HepG2 (cell line): ENCODE measurements around the gene EXPH5. TPM values are rescaled to one million over a fixed set of nuclear protein-coding genes. Genes with fewer than 3 reads are reported as not detected.

ENCODE experiments used
- ATAC-seq: fragments of 200-7000 bp; cut with Tn5 transposase; 3 replicates; pipeline ENCODE4 v1.9.1; 2020; ENCODE audit warnings: mild to moderate bottlenecking, moderate library complexity
- BruUV-seq: library from RNA; stranded (reverse); fragments of 400-500 nt; replicated peaks from 2 replicates; lab custom pipeline; 2021; lab: Mats Ljungman, UMichigan
- CTCF ChIA-PET: fragments of 300-600 bp; formaldehyde crosslinking; extraction: SDS; loops from one replicate; lab custom pipeline; 2021; ENCODE audit warnings: low total read pairs, inconsistent platforms, low intra/inter-chr PET ratio; lab: Yijun Ruan, JAX
- POLR2A ChIA-PET: fragments of 350-600 bp; sonication (Branson Sonifier 250); formaldehyde crosslinking; loops from one replicate; lab custom pipeline; 2020; ENCODE audit warnings: antibody characterized with exemption, inconsistent platforms; lab: Yijun Ruan, JAX
- DNase-seq: peaks from one replicate; pipeline ENCODE4 v3.0.0-alpha.2; 2015; ENCODE audit warnings: low spot score
- FAIRE-seq: peaks from 3 replicates; lab custom pipeline; 2011; peaks lifted over from hg19 to GRCh38; lab: Jason Lieb, UNC
- H2AFZ ChIP-seq: one replicate; pipeline ENCODE4 v1.6.1; 2011; ENCODE audit warnings: low read length, inconsistent platforms
- H3K27ac ChIP-seq: fragments of 300-600 bp; 3 replicates; pipeline ENCODE4 v1.8.0; 2011; ENCODE audit warnings: mixed run types, mild to moderate bottlenecking, mixed read lengths, low read length, inconsistent platforms; ENCODE audit not compliant: insufficient read depth; ENCODE audit errors: extremely low read length
- H3K27me3 ChIP-seq, 2 experiments: fragments of 200-600 bp in 1 of 2; 2 replicates in 1 of 2; 3 replicates in 1 of 2; pipeline versions ENCODE4 v1.6.0 to v1.8.0; 2011; ENCODE audit warnings: low read length in 2 of 2, mild to moderate bottlenecking in 2 of 2, moderate library complexity in 2 of 2, inconsistent platforms in 1 of 2; ENCODE audit not compliant: insufficient read depth in 2 of 2, control insufficient read depth in 1 of 2
- H3K36me3 ChIP-seq, 2 experiments: fragments of 200-600 bp in 1 of 2; replicated peaks in 1 of 2; 2 replicates in 1 of 2; 3 replicates in 1 of 2; pipeline versions ENCODE4 v1.5.1 to v1.8.0; 2011; ENCODE audit warnings: low read length in 2 of 2, inconsistent platforms in 1 of 2; ENCODE audit not compliant: insufficient read depth in 2 of 2, control insufficient read depth in 1 of 2
- H3K4me1 ChIP-seq: 2 replicates; pipeline ENCODE4 v1.5.1; 2012; ENCODE audit warnings: low read length, inconsistent platforms; ENCODE audit not compliant: insufficient read depth
- H3K4me2 ChIP-seq: 2 replicates; pipeline ENCODE4 v1.6.0; 2011; ENCODE audit warnings: low read depth, low read length, inconsistent platforms
- H3K4me3 ChIP-seq, 3 experiments: fragments of 200-600 bp in 1 of 3; sonication (generic), shearing (Covaris generic) in 1 of 3; replicated peaks in 1 of 3; 2 replicates each; pipeline ENCODE4 v1.5.1; 2011 to 2016; ENCODE audit warnings: low read length in 3 of 3, inconsistent platforms in 2 of 3, low read depth in 2 of 3, mild to moderate bottlenecking in 2 of 3, control low read depth in 1 of 3, mixed read lengths in 1 of 3; ENCODE audit not compliant: insufficient read depth in 1 of 3
- H3K79me2 ChIP-seq: one replicate; pipeline ENCODE4 v1.6.1; 2011; ENCODE audit warnings: low read length, inconsistent platforms; ENCODE audit not compliant: insufficient read depth
- H3K9ac ChIP-seq: 2 replicates; pipeline ENCODE4 v1.6.0; 2011; ENCODE audit warnings: mild to moderate bottlenecking, low read depth, low read length, inconsistent platforms; ENCODE audit not compliant: insufficient read depth
- H3K9me3 ChIP-seq: 2 replicates; pipeline ENCODE4 v1.5.1; 2012; ENCODE audit warnings: mild to moderate bottlenecking, low read length
- H4K20me1 ChIP-seq: 2 replicates; pipeline ENCODE4 v1.6.0; 2011; ENCODE audit warnings: inconsistent platforms, mild to moderate bottlenecking, low read length, moderate library complexity; ENCODE audit not compliant: insufficient read depth
- ASH2L ChIP-seq: fragments of 300-600, 200-600 bp; sonication (generic); IDR thresholded peaks from 2 replicates; pipeline ENCODE4 v1.7.0; 2017; ENCODE audit warnings: low read depth, mild to moderate bottlenecking, moderate library complexity, mixed read lengths, low read length; ENCODE audit not compliant: insufficient read length
- HIVEP1 ChIP-seq: sonication (generic); formaldehyde crosslinking; IDR thresholded peaks from 2 replicates; pipeline ENCODE4 v1.4.0; 2020; ENCODE audit warnings: mild to moderate bottlenecking, missing genetic modification reagents
- IRF2 ChIP-seq: IDR thresholded peaks from 2 replicates; pipeline ENCODE4 v1.6.1; 2018; ENCODE audit warnings: missing genetic modification reagents, missing compliant biosample characterization
- PTBP1 ChIP-seq: fragments of 200-400 bp; formaldehyde crosslinking; IDR thresholded peaks from 2 replicates; pipeline ENCODE4 v1.6.1; 2018; ENCODE audit warnings: low read length, low read depth; ENCODE audit not compliant: poor library complexity, severe bottlenecking
- SKI ChIP-seq: fragments of 450-650 bp; IDR thresholded peaks from one replicate; pipeline ENCODE4 v1.6.1; 2018; ENCODE audit warnings: mild to moderate bottlenecking; ENCODE audit not compliant: partially characterized antibody
- ZNF530 ChIP-seq: sonication (generic); formaldehyde crosslinking; IDR thresholded peaks from 2 replicates; pipeline ENCODE4 v1.5.0; 2020; ENCODE audit warnings: low read depth, mild to moderate bottlenecking, missing genetic modification reagents
- WGBS: methylation state at CpG from one replicate; pipeline ENCODE4 v1.1.6; 2017; ENCODE audit warnings: low lambda C conversion rate; 5-methylcytosine and 5-hydroxymethylcytosine counted together
- in situ Hi-C: cut with HindIII; loops from 2 replicates; pipeline ENCODE4 v1.10.0; 2017; ENCODE audit warnings: low pct_unique_long_range_greater_than_20kb; ENCODE audit not compliant: extremely low pct_ligation_motif_present
- intact Hi-C: fragments of 100-400 bp; cut with micrococcal nuclease; formaldehyde crosslinking; loops from one replicate; pipeline ENCODE4 v1.10.0; 2022; ENCODE audit not compliant: unreplicated experiment
- polyA plus RNA-seq, 8 experiments: library from polyadenylated mRNA; depleted of rRNA in 3 of 8; stranded (reverse) in 7 of 8; unstranded in 1 of 8; fragments of >200 nt; fragmentation: Illumina TruSeq in 4 of 8; extraction: Trizol in 4 of 8; gene quantifications; 2 replicates each; pipeline versions ENCODE4 v1.2.1 to v1.2.3, GENCODE V29; 2011 to 2016; ENCODE audit warnings: low read depth in 4 of 8, missing spikeins in 1 of 8, mixed read lengths in 1 of 8; ENCODE audit not compliant: insufficient read depth in 1 of 8
- total RNA-seq, 5 experiments: library from RNA; depleted of rRNA; stranded (reverse); fragments of >200 nt; fragmentation: Illumina TruSeq; extraction: Trizol; gene quantifications; 2 replicates each; pipeline ENCODE4 v1.2.3, GENCODE V29; 2016; ENCODE audit warnings: low read depth in 1 of 5
- TF ChIP-seq, protein P1 (sequence below): sonication (generic); formaldehyde crosslinking; IDR thresholded peaks from 2 replicates; pipeline ENCODE4 v1.4.0; 2020; ENCODE audit warnings: low read depth, missing genetic modification reagents
- TF ChIP-seq, protein P2 (sequence below): IDR thresholded peaks from 2 replicates; pipeline ENCODE4 v1.6.1; 2016; ENCODE audit warnings: low read depth, borderline replicate concordance

EXPH5 gene
- total and polyA plus RNA-seq, 2 of the 13 experiments (the other 11 are each of a cell fraction or from before 2014, with no cell fraction given) = under 0.01 to 0.02 TPM

DNA sequence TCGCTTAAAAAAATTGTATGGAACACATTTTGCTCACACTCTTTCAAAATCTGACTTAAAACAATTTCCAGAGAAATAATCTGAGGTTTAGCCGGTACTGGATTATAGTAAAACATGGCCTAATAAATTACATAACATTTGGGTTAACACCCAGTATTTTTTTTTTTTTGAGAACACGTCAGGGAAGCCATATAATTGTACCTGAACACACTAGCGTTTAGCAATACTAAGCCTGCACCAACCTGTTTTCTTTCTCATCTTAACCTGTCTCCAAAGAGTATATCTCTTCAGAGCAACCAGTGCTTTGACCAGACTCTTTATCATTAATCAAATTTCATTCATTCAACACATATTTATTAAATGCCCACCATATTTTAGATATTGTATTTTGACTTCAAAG lies 93.4 kb downstream of the EXPH5 start:
- WGBS = 63% methylated on average over 4 of the region's 4 CpGs
- ChIA-PET CTCF (no interaction called here), POLR2A (no interaction called here)
- H2AFZ ChIP-seq = no peak overlapping the region
- no peaks in the 10 kb centered on the region for H3K9me3 ChIP-seq
- peaks cover 47% of the 10 kb centered on the region for H3K4me1 ChIP-seq
- H3K27me3 ChIP-seq = no peaks in the 10 kb centered on the region
- intact Hi-C loops = no loop called here
- TF ChIP-seq, protein P1, sequence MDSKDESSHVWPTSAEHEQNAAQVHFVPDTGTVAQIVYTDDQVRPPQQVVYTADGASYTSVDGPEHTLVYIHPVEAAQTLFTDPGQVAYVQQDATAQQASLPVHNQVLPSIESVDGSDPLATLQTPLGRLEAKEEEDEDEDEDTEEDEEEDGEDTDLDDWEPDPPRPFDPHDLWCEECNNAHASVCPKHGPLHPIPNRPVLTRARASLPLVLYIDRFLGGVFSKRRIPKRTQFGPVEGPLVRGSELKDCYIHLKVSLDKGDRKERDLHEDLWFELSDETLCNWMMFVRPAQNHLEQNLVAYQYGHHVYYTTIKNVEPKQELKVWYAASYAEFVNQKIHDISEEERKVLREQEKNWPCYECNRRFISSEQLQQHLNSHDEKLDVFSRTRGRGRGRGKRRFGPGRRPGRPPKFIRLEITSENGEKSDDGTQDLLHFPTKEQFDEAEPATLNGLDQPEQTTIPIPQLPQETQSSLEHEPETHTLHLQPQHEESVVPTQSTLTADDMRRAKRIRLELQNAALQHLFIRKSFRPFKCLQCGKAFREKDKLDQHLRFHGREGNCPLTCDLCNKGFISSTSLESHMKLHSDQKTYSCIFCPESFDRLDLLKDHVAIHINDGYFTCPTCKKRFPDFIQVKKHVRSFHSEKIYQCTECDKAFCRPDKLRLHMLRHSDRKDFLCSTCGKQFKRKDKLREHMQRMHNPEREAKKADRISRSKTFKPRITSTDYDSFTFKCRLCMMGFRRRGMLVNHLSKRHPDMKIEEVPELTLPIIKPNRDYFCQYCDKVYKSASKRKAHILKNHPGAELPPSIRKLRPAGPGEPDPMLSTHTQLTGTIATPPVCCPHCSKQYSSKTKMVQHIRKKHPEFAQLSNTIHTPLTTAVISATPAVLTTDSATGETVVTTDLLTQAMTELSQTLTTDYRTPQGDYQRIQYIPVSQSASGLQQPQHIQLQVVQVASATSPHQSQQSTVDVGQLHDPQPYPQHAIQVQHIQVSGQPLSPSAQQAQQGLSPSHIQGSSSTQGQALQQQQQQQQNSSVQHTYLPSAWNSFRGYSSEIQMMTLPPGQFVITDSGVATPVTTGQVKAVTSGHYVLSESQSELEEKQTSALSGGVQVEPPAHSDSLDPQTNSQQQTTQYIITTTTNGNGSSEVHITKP = no peak
- TF ChIP-seq ZNF530 (CRISPR knock-in tag) = no peak
- TF ChIP-seq HIVEP1 (CRISPR knock-in tag) = no peak
- no peak for TF ChIP-seq SKI
- TF ChIP-seq ASH2L = no peak
- TF ChIP-seq, protein P2, sequence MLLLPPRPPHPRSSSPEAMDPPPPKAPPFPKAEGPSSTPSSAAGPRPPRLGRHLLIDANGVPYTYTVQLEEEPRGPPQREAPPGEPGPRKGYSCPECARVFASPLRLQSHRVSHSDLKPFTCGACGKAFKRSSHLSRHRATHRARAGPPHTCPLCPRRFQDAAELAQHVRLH (CRISPR knock-in tag) = no peak
- no peak for TF ChIP-seq IRF2 (CRISPR knock-in tag)
- TF ChIP-seq PTBP1 = no peak
- no peak for FAIRE-seq
- in situ Hi-C loops = no loop called here
- H3K4me2 ChIP-seq = no peak overlapping the region
- H3K9ac ChIP-seq = no peak overlapping the region
- ATAC-seq = no peak
- no peaks in the 10 kb centered on the region; a peak in 1 of 5 replicates for H3K36me3 ChIP-seq
- H4K20me1 ChIP-seq = no peaks in the 10 kb centered on the region
- no peak overlapping the region for H3K4me3 ChIP-seq
- H3K27ac ChIP-seq = no peak overlapping the region
- no peaks in the 10 kb centered on the region for H3K79me2 ChIP-seq
- no TSS peak for BruUV-seq
- no peak for DNase-seq
